GM18508 (cell line): Measurements from ENCODE around the gene PCOLCE2.

Experiments used
- ATAC-seq: cut with Tn5 transposase; IDR thresholded peaks from one replicate; pipeline ENCODE4 v1.9.1; 2021; ENCODE audit warnings: moderate number of reproducible peaks; ENCODE audit not compliant: insufficient read depth, unreplicated experiment

Gene PCOLCE2

GRCh38 chr3:142819179-142819578, 69.7 kb downstream of the PCOLCE2 start:
- ATAC-seq, result no peak

GRCh38 chr3:142818651-142819050, 70.2 kb downstream of the PCOLCE2 start:
- no peak for ATAC-seq

- no peak for ATAC-seq
These were observed 71.0 kb downstream of the PCOLCE2 start for GRCh38 chr3:142817897-142818296.

- no peak for ATAC-seq
These were observed 71.5 kb downstream of the PCOLCE2 start for GRCh38 chr3:142817356-142817755.

GRCh38 chr3:142815803-142816202, 73.1 kb downstream of the PCOLCE2 start:
- no peak for ATAC-seq

- no peak for ATAC-seq
These were observed 79.6 kb downstream of the PCOLCE2 start for GRCh38 chr3:142809259-142809658.

GRCh38 chr3:142808103-142808917, 80.6 kb downstream of the PCOLCE2 start:
- no peak for ATAC-seq

- ATAC-seq, result no peak
These were observed 86.0 kb downstream of the PCOLCE2 start for GRCh38 chr3:142802891-142803290.

- ATAC-seq, result no peak
These were observed 87.1 kb downstream of the PCOLCE2 start for GRCh38 chr3:142801746-142802145.

- no peak for ATAC-seq
These were observed 92.1 kb downstream of the PCOLCE2 start for GRCh38 chr3:142796823-142797222.

- ATAC-seq, result no peak
These were observed 93.6 kb downstream of the PCOLCE2 start for GRCh38 chr3:142795332-142795731.

GRCh38 chr3:142794508-142794907, 94.4 kb downstream of the PCOLCE2 start:
- no peak for ATAC-seq

GRCh38 chr3:142787719-142788118, 101.2 kb downstream of the PCOLCE2 start:
- no peak for ATAC-seq

- no peak for ATAC-seq
These were observed 102.9 kb downstream of the PCOLCE2 start for GRCh38 chr3:142785996-142786395.

GRCh38 chr3:142784228-142784627, 104.7 kb downstream of the PCOLCE2 start:
- no peak for ATAC-seq

- ATAC-seq, result no peak
These were observed 106.3 kb downstream of the PCOLCE2 start for GRCh38 chr3:142782616-142783015.

- no peak for ATAC-seq
These were observed 109.3 kb downstream of the PCOLCE2 start for GRCh38 chr3:142779591-142779990.

- no peak for ATAC-seq
These were observed 110.3 kb downstream of the PCOLCE2 start for GRCh38 chr3:142778541-142778940.

GRCh38 chr3:142777927-142778326, 111.0 kb downstream of the PCOLCE2 start:
- ATAC-seq, result no peak

GRCh38 chr3:142768338-142768737, 120.5 kb downstream of the PCOLCE2 start:
- ATAC-seq, result no peak
